Effector memory CD8-positive, alpha-beta T cell (primary cell): ENCODE measurements around the gene MYL12A.
"Not testable (repeated sequence)": the region's sequence is repeated elsewhere in the genome, so short reads cannot be mapped to it uniquely, and the experiment has no call there.

ENCODE experiments used
- ATAC-seq: fragments of 150-1000 bp; cut with Tn5 transposase; replicated peaks from 2 replicates; pipeline ENCODE4 v1.10.0; 2021; ENCODE audit warnings: mild to moderate bottlenecking, moderate library complexity
- DNase-seq, 3 experiments: peaks; one replicate each; pipeline ENCODE4 v3.0.0; 2021
- H3K27ac Mint-ChIP-seq, 2 donors: one replicate each; pipeline ENCODE4 v1.8.0; 2022; ENCODE audit warnings: mild to moderate bottlenecking in 2 of 2, mixed read lengths in 2 of 2, moderate library complexity in 2 of 2
- H3K27me3 Mint-ChIP-seq, 2 donors: one replicate each; pipeline ENCODE4 v1.8.0; 2022; ENCODE audit warnings: mixed read lengths in 2 of 2
- H3K36me3 Mint-ChIP-seq: one replicate; pipeline ENCODE4 v1.8.0; 2022; ENCODE audit warnings: mild to moderate bottlenecking, moderate library complexity, mixed read lengths; ENCODE audit not compliant: insufficient read depth
- H3K4me1 Mint-ChIP-seq, 2 donors: one replicate each; pipeline ENCODE4 v1.8.0; 2022; ENCODE audit warnings: low read depth in 2 of 2, mixed read lengths in 2 of 2
- H3K4me3 Mint-ChIP-seq, 2 donors: one replicate each; pipeline ENCODE4 v1.8.0; 2022; ENCODE audit warnings: mild to moderate bottlenecking in 2 of 2, mixed read lengths in 2 of 2, moderate library complexity in 2 of 2
- H3K9me3 Mint-ChIP-seq, 2 donors: one replicate each; pipeline ENCODE4 v1.8.0; 2022; ENCODE audit warnings: mixed read lengths in 2 of 2

MYL12A gene

DNA sequence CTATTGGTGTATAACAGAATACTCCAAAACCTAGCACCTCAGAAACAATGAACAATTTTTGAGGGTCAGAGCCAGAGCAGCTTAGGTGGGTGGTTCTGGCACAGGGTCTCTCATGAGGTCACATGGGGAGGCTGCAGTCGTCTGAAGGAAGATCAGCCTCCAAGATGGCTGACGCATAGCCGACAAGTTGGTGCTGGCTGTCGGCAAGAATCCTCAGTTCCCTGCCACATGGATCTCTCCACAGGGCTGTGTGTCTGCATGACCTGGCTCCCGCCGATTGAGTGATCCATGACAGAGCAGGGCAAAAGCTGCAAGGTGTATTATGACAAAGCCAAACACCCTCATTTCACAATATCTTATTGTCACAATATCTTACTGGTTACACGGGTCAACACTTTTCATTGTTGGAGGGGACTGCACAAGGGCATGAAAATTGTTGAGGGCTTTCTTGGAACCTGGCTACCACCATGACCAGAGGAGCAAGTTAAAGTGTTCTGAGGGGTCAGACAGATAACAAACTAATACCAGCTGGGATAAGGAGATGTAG is 18.5 kb downstream of the MYL12A start:
- H3K36me3 Mint-ChIP-seq = peaks cover 18% of the 10 kb centered on the region
- H3K4me1 Mint-ChIP-seq = peaks cover 72 to 81% of the 10 kb centered on the region in 2 donors
- no peaks in the 10 kb centered on the region for H3K27me3 Mint-ChIP-seq
- H3K9me3 Mint-ChIP-seq = no peaks in the 10 kb centered on the region
- DNase-seq (no peak), ATAC-seq (no peak)
- H3K4me3 Mint-ChIP-seq = peak overlapping the region; percentile 65 to 76
- peak overlapping the region; percentile 63 to 100 for H3K27ac Mint-ChIP-seq

DNA sequence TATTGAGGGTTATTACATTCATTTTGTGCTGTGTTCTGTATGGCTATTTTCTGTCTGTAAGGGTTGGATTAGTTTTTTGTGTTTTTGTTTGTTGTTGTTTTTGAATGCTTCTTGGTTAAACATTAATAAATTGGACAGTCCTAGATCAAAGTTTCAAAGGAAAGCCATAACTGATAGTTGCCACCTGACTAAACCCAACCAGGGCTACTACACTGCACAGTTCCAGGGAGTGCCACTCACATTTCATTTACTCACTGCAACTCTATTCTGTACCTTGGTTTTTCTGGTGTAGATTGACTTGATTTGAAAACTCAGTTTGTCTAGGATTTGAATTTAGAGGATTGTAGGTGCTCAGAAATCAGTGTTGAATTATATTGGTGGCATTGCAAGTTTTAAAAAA is 20.7 kb downstream of the MYL12A start:
- peaks cover 69 to 93% of the 10 kb centered on the region in 2 donors for H3K4me1 Mint-ChIP-seq
- DNase-seq (no peak), ATAC-seq (no peak)
- peak overlapping the region; percentile 45 to 87 for H3K27ac Mint-ChIP-seq
- no peaks in the 10 kb centered on the region for H3K27me3 Mint-ChIP-seq
- peak overlapping the region in 1 of 2 donors; percentile 60 for H3K4me3 Mint-ChIP-seq
- no peaks in the 10 kb centered on the region for H3K9me3 Mint-ChIP-seq
- H3K36me3 Mint-ChIP-seq = peaks cover 14% of the 10 kb centered on the region

GRCh38 chr18:3269241-3269913 is 21.8 kb downstream of the MYL12A start:
- peak overlapping the region; percentile 10 to 60 for H3K4me3 Mint-ChIP-seq
- DNase-seq (no peak), ATAC-seq (no peak)
- H3K4me1 Mint-ChIP-seq = peaks cover 61 to 89% of the 10 kb centered on the region in 2 donors
- no peaks in the 10 kb centered on the region for H3K27me3 Mint-ChIP-seq
- H3K36me3 Mint-ChIP-seq = peaks cover 25% of the 10 kb centered on the region
- no peaks in the 10 kb centered on the region for H3K9me3 Mint-ChIP-seq
- H3K27ac Mint-ChIP-seq = peak overlapping the region; percentile 45 to 87

GRCh38 chr18:3269914-3270299 is 22.3 kb downstream of the MYL12A start:
- no peaks in the 10 kb centered on the region for H3K27me3 Mint-ChIP-seq
- DNase-seq (no peak), ATAC-seq (no peak)
- peaks cover 57 to 86% of the 10 kb centered on the region in 2 donors for H3K4me1 Mint-ChIP-seq
- peak overlapping the region in 1 of 2 donors; percentile 60 for H3K4me3 Mint-ChIP-seq
- peaks cover 30% of the 10 kb centered on the region for H3K36me3 Mint-ChIP-seq
- H3K27ac Mint-ChIP-seq = peak overlapping the region; percentile 45 to 87
- no peaks in the 10 kb centered on the region for H3K9me3 Mint-ChIP-seq

- ATAC-seq (no peak), DNase-seq (no peak)
- H3K27ac Mint-ChIP-seq = peak overlapping the region; percentile 49 to 87
- peaks cover 34 to 62% of the 10 kb centered on the region in 2 donors for H3K4me1 Mint-ChIP-seq
- peaks cover 52% of the 10 kb centered on the region for H3K36me3 Mint-ChIP-seq
- H3K4me3 Mint-ChIP-seq = no peak overlapping the region
- no peaks in the 10 kb centered on the region for H3K9me3 Mint-ChIP-seq
- no peaks in the 10 kb centered on the region for H3K27me3 Mint-ChIP-seq
Observed at GRCh38 chr18:3273042-3273441, 25.4 kb downstream of the MYL12A start.

GRCh38 chr18:3277643-3278213 is 30.1 kb downstream of the MYL12A start:
- not testable (repeated sequence) for DNase-seq, ATAC-seq, H3K4me3 Mint-ChIP-seq, H3K9me3 Mint-ChIP-seq, H3K27me3 Mint-ChIP-seq
- Mint-ChIP-seq H3K4me1 (peaks cover 3 to 17% of the 10 kb centered on the region in 2 donors), H3K27ac (peak overlapping the region in 1 of 2 donors; percentile 60), H3K36me3 (peaks cover 62% of the 10 kb centered on the region)

- H3K9me3 Mint-ChIP-seq = no peaks in the 10 kb centered on the region
- peak; percentile 22 for ATAC-seq
- peak overlapping the region; percentile 4 to 78 for H3K27ac Mint-ChIP-seq
- H3K4me1 Mint-ChIP-seq = peaks cover 3 to 5% of the 10 kb centered on the region in 2 donors
- H3K36me3 Mint-ChIP-seq = peaks cover 44% of the 10 kb centered on the region
- H3K4me3 Mint-ChIP-seq = no peak overlapping the region
- no peak for DNase-seq
- no peaks in the 10 kb centered on the region for H3K27me3 Mint-ChIP-seq
Observed at GRCh38 chr18:3279201-3280185, 31.9 kb downstream of the MYL12A start.

GRCh38 chr18:3281456-3282400 is 34.1 kb downstream of the MYL12A start:
- peak; percentile 92 for ATAC-seq
- H3K9me3 Mint-ChIP-seq = no peaks in the 10 kb centered on the region
- no peak overlapping the region for H3K27ac Mint-ChIP-seq
- H3K4me1 Mint-ChIP-seq = peaks cover 0 to 2% of the 10 kb centered on the region in 2 donors
- peak in 2 of 3 experiments; percentile 25 to 51 for DNase-seq
- H3K36me3 Mint-ChIP-seq = peaks cover 24% of the 10 kb centered on the region
- no peaks in the 10 kb centered on the region for H3K27me3 Mint-ChIP-seq
- H3K4me3 Mint-ChIP-seq = no peak overlapping the region

- H3K27me3 Mint-ChIP-seq = no peaks in the 10 kb centered on the region
- H3K4me1 Mint-ChIP-seq = peaks cover 0 to 2% of the 10 kb centered on the region in 2 donors
- DNase-seq (no peak), ATAC-seq (no peak)
- H3K36me3 Mint-ChIP-seq = peaks cover 8% of the 10 kb centered on the region
- H3K27ac Mint-ChIP-seq = no peak overlapping the region
- no peak overlapping the region for H3K4me3 Mint-ChIP-seq
- H3K9me3 Mint-ChIP-seq = no peaks in the 10 kb centered on the region
Observed at GRCh38 chr18:3283253-3283863, 35.8 kb downstream of the MYL12A start.

DNA sequence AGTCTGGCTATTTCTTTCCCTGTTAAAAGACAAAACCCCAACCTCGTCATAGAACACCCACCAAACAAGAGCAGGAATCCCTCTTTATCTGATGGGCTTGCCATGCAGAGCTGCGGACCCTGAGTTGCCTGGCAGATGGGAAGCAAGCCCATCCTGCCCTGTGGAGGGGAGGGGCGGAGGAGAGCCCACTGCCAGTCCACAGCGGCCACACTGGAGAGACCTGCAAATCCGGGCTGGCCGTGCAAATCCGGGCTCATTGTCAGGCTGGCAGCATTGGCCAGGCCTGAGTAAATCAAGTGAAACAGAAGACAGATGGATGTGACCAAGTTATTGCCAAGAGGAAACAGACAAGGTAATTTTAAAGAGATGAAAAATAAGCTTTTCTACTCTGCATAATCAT is 36.3 kb downstream of the MYL12A start:
- H3K27ac Mint-ChIP-seq = no peak overlapping the region

GRCh38 chr18:3284501-3284900 is 36.9 kb downstream of the MYL12A start:
- no peaks in the 10 kb centered on the region for H3K9me3 Mint-ChIP-seq

More for the DNA sequence above, 36.3 kb downstream of the MYL12A start:
- H3K36me3 Mint-ChIP-seq = peaks cover 2% of the 10 kb centered on the region
- H3K27me3 Mint-ChIP-seq = no peaks in the 10 kb centered on the region
- H3K9me3 Mint-ChIP-seq = no peaks in the 10 kb centered on the region
- no peak for ATAC-seq
- no peak for DNase-seq
- H3K4me1 Mint-ChIP-seq = peaks cover 0 to 2% of the 10 kb centered on the region in 2 donors
- no peak overlapping the region for H3K4me3 Mint-ChIP-seq

GRCh38 chr18:3286159-3286558 is 38.6 kb downstream of the MYL12A start:
- Mint-ChIP-seq H3K9me3 (peaks cover 0 to 6% of the 10 kb centered on the region in 2 donors), H3K27me3 (peaks cover 0 to 2% of the 10 kb centered on the region in 2 donors), H3K27ac (peak overlapping the region in 1 of 2 donors; percentile 3), H3K4me1 (peaks cover 0 to 2% of the 10 kb centered on the region in 2 donors), H3K4me3 (no peak overlapping the region), H3K36me3 (no peaks in the 10 kb centered on the region)
- DNase-seq = no peak
- ATAC-seq = no peak

More at GRCh38 chr18:3284501-3284900, 36.9 kb downstream of the MYL12A start:
- H3K27me3 Mint-ChIP-seq = no peaks in the 10 kb centered on the region
- no peak for ATAC-seq
- peaks cover 0 to 2% of the 10 kb centered on the region in 2 donors for H3K4me1 Mint-ChIP-seq
- H3K36me3 Mint-ChIP-seq = no peaks in the 10 kb centered on the region
- H3K27ac Mint-ChIP-seq = no peak overlapping the region
- H3K4me3 Mint-ChIP-seq = no peak overlapping the region
- DNase-seq = no peak
